ENCODE data around the gene IRF4.

IRF4 gene

GRCh38 chr6:367298-367794 is 24.2 kb upstream of the IRF4 start:
- no peaks in the 10 kb centered on the region for H3F3A ChIP-seq (ENCODE audit: low read depth)
- TF ChIP-seq CTCF (conservative IDR thresholded peaks at IDR 0.05; ENCODE audit: low read length) (no peak), EZH2phosphoT487 (IDR thresholded peaks at IDR 0.05; ENCODE audit: borderline replicate concordance) (no peak)
- H3K79me2 ChIP-seq (ENCODE audit: insufficient read depth, low read length) = no peaks in the 10 kb centered on the region
- H3K4me2 ChIP-seq (ENCODE audit: low read depth, low read length, poor library complexity, severe bottlenecking) = no peak overlapping the region
- H3K9me3 ChIP-seq (ENCODE audit: insufficient read depth, low read depth, low read length) = no peaks in the 10 kb centered on the region; the same call in 1 of the 2 replicates
- H3K27me3 ChIP-seq (ENCODE audit: insufficient read depth, low read length, poor library complexity, severe bottlenecking) = no peaks in the 10 kb centered on the region
- no peak overlapping the region for H3K9ac ChIP-seq (ENCODE audit: low read depth, low read length, poor library complexity, severe bottlenecking)
- no peak overlapping the region for H2AFZ ChIP-seq (ENCODE audit: low read length)
- H3K9me2 ChIP-seq (replicated peaks; ENCODE audit: low read depth, low read length) = no peaks in the 10 kb centered on the region
- no peaks in the 10 kb centered on the region for H3K4me1 ChIP-seq (ENCODE audit: insufficient read depth, low read length, poor library complexity, severe bottlenecking)
- H3K4me3 ChIP-seq (ENCODE audit: low read length, poor library complexity, severe bottlenecking) = no peak overlapping the region
- no peaks in the 10 kb centered on the region for H3K36me3 ChIP-seq (ENCODE audit: insufficient read depth, low read length)
- H4K20me1 ChIP-seq (ENCODE audit: insufficient read depth, low read length, poor library complexity, severe bottlenecking) = no peaks in the 10 kb centered on the region

- no peaks in the 10 kb centered on the region for H3K79me2 ChIP-seq (ENCODE audit: insufficient read depth, low read length)
- H3F3A ChIP-seq (ENCODE audit: low read depth) = no peaks in the 10 kb centered on the region
- no peaks in the 10 kb centered on the region; the same call in 1 of the 2 replicates for H3K9me3 ChIP-seq (ENCODE audit: insufficient read depth, low read depth, low read length)
- no peak overlapping the region for H2AFZ ChIP-seq (ENCODE audit: low read length)
- H3K4me3 ChIP-seq (ENCODE audit: low read length, poor library complexity, severe bottlenecking) = no peak overlapping the region
- no peak overlapping the region for H3K4me2 ChIP-seq (ENCODE audit: low read depth, low read length, poor library complexity, severe bottlenecking)
- no peaks in the 10 kb centered on the region for H4K20me1 ChIP-seq (ENCODE audit: insufficient read depth, low read length, poor library complexity, severe bottlenecking)
- no peak overlapping the region for H3K9ac ChIP-seq (ENCODE audit: low read depth, low read length, poor library complexity, severe bottlenecking)
- no peaks in the 10 kb centered on the region for H3K36me3 ChIP-seq (ENCODE audit: insufficient read depth, low read length)
- H3K27me3 ChIP-seq (ENCODE audit: insufficient read depth, low read length, poor library complexity, severe bottlenecking) = no peaks in the 10 kb centered on the region
- H3K4me1 ChIP-seq (ENCODE audit: insufficient read depth, low read length, poor library complexity, severe bottlenecking) = no peaks in the 10 kb centered on the region
- TF ChIP-seq EZH2phosphoT487 (IDR thresholded peaks at IDR 0.05; ENCODE audit: borderline replicate concordance) (no peak), CTCF (conservative IDR thresholded peaks at IDR 0.05; ENCODE audit: low read length) (no peak)
- no peaks in the 10 kb centered on the region for H3K9me2 ChIP-seq (replicated peaks; ENCODE audit: low read depth, low read length)
Observed at GRCh38 chr6:367891-368630, 23.5 kb upstream of the IRF4 start.

- Histone ChIP-seq H2AFZ (ENCODE audit: low read length) (no peak overlapping the region), H4K20me1 (ENCODE audit: insufficient read depth, low read length, poor library complexity, severe bottlenecking) (no peaks in the 10 kb centered on the region), H3K27me3 (ENCODE audit: insufficient read depth, low read length, poor library complexity, severe bottlenecking) (no peaks in the 10 kb centered on the region), H3K36me3 (ENCODE audit: insufficient read depth, low read length) (no peaks in the 10 kb centered on the region), H3K4me2 (ENCODE audit: low read depth, low read length, poor library complexity, severe bottlenecking) (no peak overlapping the region), H3K4me3 (ENCODE audit: low read length, poor library complexity, severe bottlenecking) (no peak overlapping the region), H3K4me1 (ENCODE audit: insufficient read depth, low read length, poor library complexity, severe bottlenecking) (no peaks in the 10 kb centered on the region), H3K9me2 (replicated peaks; ENCODE audit: low read depth, low read length) (no peaks in the 10 kb centered on the region), H3K9ac (ENCODE audit: low read depth, low read length, poor library complexity, severe bottlenecking) (no peak overlapping the region), H3F3A (ENCODE audit: low read depth) (no peaks in the 10 kb centered on the region), H3K79me2 (ENCODE audit: insufficient read depth, low read length) (no peaks in the 10 kb centered on the region), H3K9me3 (ENCODE audit: insufficient read depth, low read depth, low read length) (no peaks in the 10 kb centered on the region)
- no peak for TF ChIP-seq CTCF (conservative IDR thresholded peaks at IDR 0.05; ENCODE audit: low read length)
- TF ChIP-seq EZH2phosphoT487 (IDR thresholded peaks at IDR 0.05; ENCODE audit: borderline replicate concordance) = no peak
Observed at GRCh38 chr6:369559-370431, 21.8 kb upstream of the IRF4 start.

Data from Loucy (cell line).